Measurements from ENCODE around the gene SCN1A.

DNA sequence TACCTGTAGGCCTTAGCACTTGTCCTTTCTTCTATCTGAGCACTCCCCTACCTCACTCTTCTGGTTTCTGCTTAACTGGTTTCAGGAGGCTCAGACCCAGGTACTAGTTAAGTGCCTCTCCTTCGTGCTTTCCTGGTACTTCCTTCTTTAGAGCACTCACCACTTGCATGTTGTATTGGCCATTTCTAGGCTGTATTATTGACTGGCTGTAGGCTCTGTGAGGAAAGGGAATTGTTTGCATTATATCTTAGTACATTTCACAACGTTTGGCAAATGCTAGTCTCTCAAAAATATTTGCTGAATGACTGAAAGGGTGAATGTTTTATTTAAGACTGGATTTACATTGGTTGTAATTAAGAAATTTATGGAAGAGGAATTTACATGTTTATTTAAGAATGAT, 36.0 kb upstream of the SCN1A start:
- TF ChIP-seq, protein P1, sequence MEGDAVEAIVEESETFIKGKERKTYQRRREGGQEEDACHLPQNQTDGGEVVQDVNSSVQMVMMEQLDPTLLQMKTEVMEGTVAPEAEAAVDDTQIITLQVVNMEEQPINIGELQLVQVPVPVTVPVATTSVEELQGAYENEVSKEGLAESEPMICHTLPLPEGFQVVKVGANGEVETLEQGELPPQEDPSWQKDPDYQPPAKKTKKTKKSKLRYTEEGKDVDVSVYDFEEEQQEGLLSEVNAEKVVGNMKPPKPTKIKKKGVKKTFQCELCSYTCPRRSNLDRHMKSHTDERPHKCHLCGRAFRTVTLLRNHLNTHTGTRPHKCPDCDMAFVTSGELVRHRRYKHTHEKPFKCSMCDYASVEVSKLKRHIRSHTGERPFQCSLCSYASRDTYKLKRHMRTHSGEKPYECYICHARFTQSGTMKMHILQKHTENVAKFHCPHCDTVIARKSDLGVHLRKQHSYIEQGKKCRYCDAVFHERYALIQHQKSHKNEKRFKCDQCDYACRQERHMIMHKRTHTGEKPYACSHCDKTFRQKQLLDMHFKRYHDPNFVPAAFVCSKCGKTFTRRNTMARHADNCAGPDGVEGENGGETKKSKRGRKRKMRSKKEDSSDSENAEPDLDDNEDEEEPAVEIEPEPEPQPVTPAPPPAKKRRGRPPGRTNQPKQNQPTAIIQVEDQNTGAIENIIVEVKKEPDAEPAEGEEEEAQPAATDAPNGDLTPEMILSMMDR (IDR thresholded peaks at IDR 0.05): no peak
- no peak for TF ChIP-seq POLR2A (IDR thresholded peaks at IDR 0.05)

Data from testis (tissue), 2 donors.